H1 (cell line): ENCODE data around the gene PEX6. TPM values are rescaled to one million over a fixed set of nuclear protein-coding genes. Genes with fewer than 3 reads are reported as not detected.

Experiments used
- CTCF ChIA-PET: fragments of 300-600 bp; sonication (Branson Sonifier 250); formaldehyde crosslinking; loops from one replicate; lab custom pipeline; 2021; ENCODE audit not compliant: partially characterized antibody; lab: Charles Lee
- POLR2A ChIA-PET: fragments of 300-600 bp; sonication (Branson Sonifier 250); formaldehyde crosslinking; loops from one replicate; lab custom pipeline; 2021; ENCODE audit warnings: inconsistent platforms; ENCODE audit not compliant: partially characterized antibody; lab: Charles Lee
- DNase-seq, 2 experiments: peaks; one replicate each; pipeline versions ENCODE4 v3.0.0 to v3.0.0-alpha.2; 2010 to 2022; ENCODE audit warnings: low spot score in 2 of 2, low read depth in 1 of 2, mixed read lengths in 1 of 2
- FAIRE-seq: peaks from 2 replicates; lab custom pipeline; 2011; peaks lifted over from hg19 to GRCh38; lab: Jason Lieb, UNC
- H2AFZ ChIP-seq: 2 replicates; pipeline ENCODE4 v1.8.1; 2012; ENCODE audit warnings: low read length, inconsistent platforms
- H2AK5ac ChIP-seq: 2 replicates; pipeline ENCODE4 v1.6.1; 2013; ENCODE audit warnings: low read depth, low read length
- H2BK120ac ChIP-seq: replicated peaks from 2 replicates; pipeline ENCODE3; 2013; ENCODE audit warnings: low read depth, low read length, inconsistent platforms
- H2BK12ac ChIP-seq: 2 replicates; pipeline ENCODE4 v1.6.1; 2013; ENCODE audit warnings: low read depth, low read length
- H2BK15ac ChIP-seq: 2 replicates; pipeline ENCODE4 v1.6.1; 2013; ENCODE audit warnings: low read length
- H2BK20ac ChIP-seq: 2 replicates; pipeline ENCODE4 v1.6.1; 2013; ENCODE audit warnings: low read length
- H2BK5ac ChIP-seq: 2 replicates; pipeline ENCODE4 v1.6.1; 2013; ENCODE audit warnings: low read depth, low read length
- H3K14ac ChIP-seq: 2 replicates; pipeline ENCODE4 v1.6.1; 2013; ENCODE audit warnings: inconsistent platforms; ENCODE audit not compliant: insufficient read length
- H3K18ac ChIP-seq: 2 replicates; pipeline ENCODE4 v1.6.1; 2013; ENCODE audit warnings: low read length; ENCODE audit errors: extremely low read depth
- H3K23ac ChIP-seq: 2 replicates; pipeline ENCODE4 v1.6.1; 2013; ENCODE audit warnings: inconsistent platforms; ENCODE audit not compliant: insufficient read length
- H3K23me2 ChIP-seq: 2 replicates; pipeline ENCODE4 v1.6.1; 2013; ENCODE audit warnings: low read depth, low read length
- H3K27ac ChIP-seq: 2 replicates; pipeline ENCODE4 v1.6.1; 2011; ENCODE audit warnings: low read depth, low read length, inconsistent platforms
- H3K27me3 ChIP-seq, 4 experiments: replicated peaks in 1 of 4; 1 replicate in 1 of 4; 2 replicates in 3 of 4; pipeline versions ENCODE4 v1.6.1 to v1.8.1; 2011 to 2013; ENCODE audit warnings: low read length in 3 of 4, mild to moderate bottlenecking in 3 of 4, inconsistent platforms in 2 of 4, mixed read lengths in 2 of 4, moderate library complexity in 1 of 4; ENCODE audit not compliant: control insufficient read depth in 3 of 4, insufficient read depth in 3 of 4; ENCODE audit errors: extremely low read depth in 1 of 4
- H3K36me3 ChIP-seq, 4 experiments: 2 replicates each; pipeline versions ENCODE4 v1.6.1 to v1.8.1; 2011 to 2013; ENCODE audit warnings: mild to moderate bottlenecking in 4 of 4, low read length in 3 of 4, moderate library complexity in 2 of 4, control low read depth in 1 of 4, inconsistent platforms in 1 of 4; ENCODE audit not compliant: insufficient read depth in 4 of 4, control insufficient read depth in 2 of 4
- H3K4ac ChIP-seq: replicated peaks from 2 replicates; pipeline ENCODE3; 2013; ENCODE audit warnings: low read length, low read depth, mixed read lengths, inconsistent platforms; ENCODE audit not compliant: insufficient read length
- H3K4me1 ChIP-seq, 4 experiments: replicated peaks in 1 of 4; 1 replicate in 1 of 4; 2 replicates in 3 of 4; pipeline versions ENCODE4 v1.6.1 to v1.8.1; 2011 to 2013; ENCODE audit warnings: low read length in 3 of 4, inconsistent platforms in 2 of 4, mixed read lengths in 1 of 4; ENCODE audit not compliant: insufficient read depth in 4 of 4, control insufficient read depth in 3 of 4
- H3K4me2 ChIP-seq, 2 experiments: 2 replicates each; pipeline versions ENCODE4 v1.6.1 to v1.8.1; 2011 to 2013; ENCODE audit warnings: low read depth in 2 of 2, low read length in 2 of 2, control low read depth in 1 of 2, inconsistent platforms in 1 of 2, mild to moderate bottlenecking in 1 of 2; ENCODE audit not compliant: insufficient read depth in 1 of 2
- H3K4me3 ChIP-seq, 4 experiments: fragments of 200-600, 300-600 bp in 1 of 4; sonication (generic), shearing (Covaris generic), sonication (Bioruptor Twin) in 1 of 4; 2 replicates each; pipeline versions ENCODE4 v1.5.1 to v1.8.1; 2011 to 2016; ENCODE audit warnings: low read length in 4 of 4, low read depth in 3 of 4, control low read depth in 2 of 4, inconsistent platforms in 2 of 4, mild to moderate bottlenecking in 2 of 4, mixed read lengths in 1 of 4, moderate library complexity in 1 of 4; ENCODE audit not compliant: insufficient read depth in 2 of 4; ENCODE audit errors: extremely low read depth in 1 of 4
- H3K56ac ChIP-seq: replicated peaks from 2 replicates; pipeline ENCODE3; 2013; ENCODE audit warnings: low read depth, mild to moderate bottlenecking, mixed read lengths, low read length, inconsistent platforms; ENCODE audit not compliant: insufficient read length
- H3K79me1 ChIP-seq: 2 replicates; pipeline ENCODE4 v1.6.1; 2013; ENCODE audit warnings: low read depth, low read length, control low read depth
- H3K79me2 ChIP-seq, 2 experiments: 2 replicates each; pipeline versions ENCODE4 v1.6.1 to v1.8.1; 2012 to 2013; ENCODE audit warnings: low read length in 2 of 2, mild to moderate bottlenecking in 2 of 2, inconsistent platforms in 1 of 2; ENCODE audit not compliant: insufficient read depth in 2 of 2, control insufficient read depth in 1 of 2
- H3K9ac ChIP-seq, 4 experiments: replicated peaks in 1 of 4; 1 replicate in 1 of 4; 2 replicates in 3 of 4; pipeline versions ENCODE4 v1.6.1 to v1.8.1; 2011 to 2013; ENCODE audit warnings: low read depth in 3 of 4, low read length in 3 of 4, control low read depth in 2 of 4, mild to moderate bottlenecking in 2 of 4, moderate library complexity in 2 of 4, inconsistent platforms in 1 of 4; ENCODE audit errors: extremely low read depth in 1 of 4
- H3K9me3 ChIP-seq, 2 experiments: 2 replicates each; pipeline versions ENCODE4 v1.6.1 to v1.8.1; 2012 to 2013; ENCODE audit warnings: mild to moderate bottlenecking in 2 of 2, moderate library complexity in 2 of 2, control low read depth in 1 of 2, inconsistent platforms in 1 of 2, low read depth in 1 of 2, low read length in 1 of 2, mixed read lengths in 1 of 2; ENCODE audit not compliant: insufficient read depth in 2 of 2
- H4K20me1 ChIP-seq, 2 experiments: replicated peaks in 1 of 2; 2 replicates each; pipeline versions ENCODE3 to v1.8.1; 2011 to 2013; ENCODE audit warnings: inconsistent platforms in 2 of 2, low read length in 2 of 2, mild to moderate bottlenecking in 1 of 2; ENCODE audit not compliant: insufficient read depth in 2 of 2, control insufficient read depth in 1 of 2
- H4K5ac ChIP-seq: 2 replicates; pipeline ENCODE4 v1.6.1; 2013; ENCODE audit warnings: low read length, low read depth, mixed read lengths, inconsistent platforms; ENCODE audit not compliant: insufficient read length
- H4K8ac ChIP-seq: 2 replicates; pipeline ENCODE4 v1.8.0; 2013; ENCODE audit warnings: mild to moderate bottlenecking, moderate library complexity, low read length, inconsistent platforms; ENCODE audit not compliant: insufficient read depth; ENCODE audit errors: extremely low read depth
- H4K91ac ChIP-seq: replicated peaks from 2 replicates; pipeline ENCODE3; 2013; ENCODE audit warnings: low read length, mixed read lengths, inconsistent platforms; ENCODE audit not compliant: insufficient read length
- BACH1 ChIP-seq: IDR thresholded peaks from 2 replicates; pipeline ENCODE4 v1.6.1; 2012; ENCODE audit warnings: low read length, improper control_type of control experiment
- BRCA1 ChIP-seq: IDR thresholded peaks from 2 replicates; pipeline ENCODE4 v1.6.1; 2012; ENCODE audit warnings: low read depth, low read length, improper control_type of control experiment
- CHD1 ChIP-seq: IDR thresholded peaks from 2 replicates; pipeline ENCODE4 v1.6.1; 2012; ENCODE audit warnings: low read depth, low read length, improper control_type of control experiment
- CHD2 ChIP-seq: IDR thresholded peaks from 2 replicates; pipeline ENCODE4 v1.6.1; 2012; ENCODE audit warnings: low read length, improper control_type of control experiment
- CTBP2 ChIP-seq: IDR thresholded peaks from 2 replicates; pipeline ENCODE4 v1.7.0; 2011; ENCODE audit warnings: borderline replicate concordance, mild to moderate bottlenecking, moderate library complexity, mixed read lengths, low read length; ENCODE audit not compliant: insufficient read depth, insufficient read length
- CTCF ChIP-seq, 3 experiments: IDR thresholded peaks; 1 replicate in 2 of 3; 2 replicates in 1 of 3; pipeline versions ENCODE4 v1.5.1 to v1.6.1; 2011; ENCODE audit warnings: low read length in 3 of 3, mild to moderate bottlenecking in 3 of 3, inconsistent platforms in 2 of 3, low read depth in 1 of 3, moderate library complexity in 1 of 3; ENCODE audit not compliant: insufficient read depth in 1 of 3; ENCODE audit errors: control extremely low read depth in 1 of 3
- JUN ChIP-seq: IDR thresholded peaks from 2 replicates; pipeline ENCODE4 v1.6.1; 2011; ENCODE audit warnings: low read depth, mild to moderate bottlenecking, improper control_type of control experiment, low read length
- NRF1 ChIP-seq: IDR thresholded peaks from 2 replicates; pipeline ENCODE4 v1.6.1; 2011; ENCODE audit warnings: mild to moderate bottlenecking, low read depth, low read length, improper control_type of control experiment
- SAP30 ChIP-seq: fragments of 300-600 bp; sonication (generic); IDR thresholded peaks from 2 replicates; pipeline ENCODE4 v1.7.1; 2012; ENCODE audit warnings: low read length, moderate library complexity, mild to moderate bottlenecking, inconsistent platforms; ENCODE audit not compliant: insufficient read depth, insufficient replicate concordance
- SIRT6 ChIP-seq: IDR thresholded peaks from one replicate; pipeline ENCODE4 v1.7.1; 2012; ENCODE audit warnings: low read length, inconsistent platforms
- SUZ12 ChIP-seq: fragments of 200-600 bp; sonication (generic); IDR thresholded peaks from 2 replicates; pipeline ENCODE4 v1.6.1; 2012; ENCODE audit warnings: mild to moderate bottlenecking, inconsistent platforms, low read length, moderate library complexity, mixed read lengths
- TCF12 ChIP-seq: IDR thresholded peaks from 2 replicates; pipeline ENCODE4 v1.6.1; 2011; ENCODE audit warnings: low read depth, mild to moderate bottlenecking, low read length
- polyA plus RNA-seq, 7 experiments: library from polyadenylated mRNA; depleted of rRNA in 3 of 7; stranded (reverse) in 5 of 7; unstranded in 2 of 7; fragments of >200 nt in 5 of 7; fragments of 200-250 nt in 2 of 7; gene quantifications; 1 replicate in 5 of 7; 2 replicates in 1 of 7; 4 replicates in 1 of 7; pipeline versions ENCODE4 v1.2.1 to v1.2.3, GENCODE V29; 2011 to 2013; ENCODE audit warnings: missing spikeins in 2 of 7, mixed read lengths in 2 of 7
- total RNA-seq: library from RNA; stranded (reverse); fragmentation: NEBNext Ultra II Directional; extraction: Animal tissue kit (Norgen Biotek cat#: 25700); gene quantifications from 2 replicates; pipeline ENCODE4 v1.2.1, GENCODE V29; 2021

PEX6 gene
- total and polyA plus RNA-seq, 2 of the 8 experiments (the other 6 are each of a cell fraction or from before 2014, with no cell fraction given): 6.4 to 12.5 TPM

- H3K56ac ChIP-seq: no peak overlapping the region
- no peak overlapping the region for H4K91ac ChIP-seq
- peaks cover 0 to 3% (median 0%) of the 10 kb centered on the region in 4 experiments; a peak in 2 of 8 replicates for H3K36me3 ChIP-seq
- no peak overlapping the region for H2BK15ac ChIP-seq
- no peak overlapping the region for H3K4me2 ChIP-seq
- no peak overlapping the region for H2BK12ac ChIP-seq
- POLR2A ChIA-PET: interaction anchor here (1.4 to 3.3 kb wide), 3 partner anchors 8 to 18 kb away, joined by 4 to 14 read pairs (median 5); partner anchors contain the start of genes MEA1 and PEX6
- DNase-seq (no peak), FAIRE-seq (no peak)
- no peak overlapping the region for H3K9ac ChIP-seq
- H3K4ac ChIP-seq: no peak overlapping the region
- no peak overlapping the region for H3K14ac ChIP-seq
- no peak overlapping the region for H2BK120ac ChIP-seq
- CTCF ChIA-PET: interaction anchor here (0.6 to 5.6 kb wide), 14 partner anchors 10 to 1127 kb away, joined by 3 to 30 read pairs (median 4); partner anchors contain the start of gene PPP2R5D
- peaks cover 0 to 1% of the 10 kb centered on the region in 2 experiments for H4K20me1 ChIP-seq
- no peak overlapping the region for H4K5ac ChIP-seq
- H3K18ac ChIP-seq: no peak overlapping the region
- no peaks in the 10 kb centered on the region for H3K27me3 ChIP-seq
- no peak overlapping the region for H3K27ac ChIP-seq
- no peak overlapping the region for H2AFZ ChIP-seq
- no peaks in the 10 kb centered on the region for H3K79me2 ChIP-seq
- H3K9me3 ChIP-seq: no peaks in the 10 kb centered on the region
- H3K23ac ChIP-seq: no peak overlapping the region
- H2BK20ac ChIP-seq: no peak overlapping the region
- H3K23me2 ChIP-seq: no peaks in the 10 kb centered on the region
- H4K8ac ChIP-seq: no peak overlapping the region
- no peaks in the 10 kb centered on the region; a peak in 1 of 7 replicates for H3K4me1 ChIP-seq
- H3K79me1 ChIP-seq: peaks cover 3% of the 10 kb centered on the region; the same call in 1 of the 2 replicates
- H2AK5ac ChIP-seq: no peak overlapping the region
- no peak overlapping the region for H2BK5ac ChIP-seq
- no peak overlapping the region for H3K4me3 ChIP-seq
- TF ChIP-seq TCF12 (no peak), BRCA1 (no peak), SAP30 (no peak), BACH1 (no peak), CTBP2 (no peak), SUZ12 (no peak), NRF1 (no peak), JUN (no peak), CTCF (IDR thresholded peaks at IDR 0.05; ENCODE audit: control extremely low read depth in 1 of 3, insufficient read depth in 1 of 3, low read depth in 1 of 3, low read length in 3 of 3) (no peak), CHD2 (no peak), CHD1 (no peak), SIRT6 (no peak)
These were observed 17.5 kb upstream of the PEX6 start for GRCh38 chr6:42996513-42996912.
